HG03280 (cell line): Measurements from ENCODE around the gene PSMD7.
"Not testable (repeated sequence)": the region's sequence is repeated elsewhere in the genome, so short reads cannot be mapped to it uniquely, and the experiment has no call there.

Experiments used
- ATAC-seq: cut with Tn5 transposase; IDR thresholded peaks from one replicate; pipeline ENCODE4 v1.9.1; 2021; ENCODE audit warnings: mild to moderate bottlenecking, moderate library complexity; ENCODE audit not compliant: unreplicated experiment

The PSMD7 gene

GRCh38 chr16:74353038-74353437, 56.4 kb downstream of the PSMD7 start:
- not testable (repeated sequence) for ATAC-seq
